HEK293 (cell line): Measurements from ENCODE around the gene PTH1R.

Experiments used
- HOXA7 ChIP-seq: sonication (generic); formaldehyde crosslinking; IDR thresholded peaks from 2 replicates; pipeline ENCODE4 v1.8.1; 2022; ENCODE audit warnings: missing genetic modification reagents, borderline replicate concordance
- TCF7L2 ChIP-seq: IDR thresholded peaks from 2 replicates; pipeline ENCODE4 v1.6.1; 2011; ENCODE audit warnings: low read depth, mild to moderate bottlenecking, inconsistent platforms, low read length, moderate library complexity, borderline replicate concordance
- ZBTB48 ChIP-seq: fragments of 450-650 bp; formaldehyde crosslinking; IDR thresholded peaks from 2 replicates; pipeline ENCODE4 v1.5.1; 2016; ENCODE audit warnings: missing biosample characterization, missing genetic modification characterization
- ZEB2 ChIP-seq: fragments of 450-650 bp; formaldehyde crosslinking; IDR thresholded peaks from 2 replicates; pipeline ENCODE4 v1.5.1; 2016; ENCODE audit warnings: missing biosample characterization, missing genetic modification characterization
- ZNF677 ChIP-seq: fragments of 450-650 bp; IDR thresholded peaks from 2 replicates; pipeline ENCODE4 v1.5.0; 2018; ENCODE audit warnings: missing biosample characterization, mild to moderate bottlenecking, missing genetic modification characterization, moderate library complexity
- TF ChIP-seq, protein P1 (sequence below): fragments of 450-650 bp; formaldehyde crosslinking; IDR thresholded peaks from 2 replicates; pipeline ENCODE4 v1.5.1; 2016; ENCODE audit warnings: missing biosample characterization, missing genetic modification characterization
- TF ChIP-seq, protein P2 (sequence below): fragments of 450-650 bp; formaldehyde crosslinking; IDR thresholded peaks from 2 replicates; pipeline ENCODE4 v1.5.1; 2017; ENCODE audit warnings: missing biosample characterization, missing genetic modification characterization

DNA sequence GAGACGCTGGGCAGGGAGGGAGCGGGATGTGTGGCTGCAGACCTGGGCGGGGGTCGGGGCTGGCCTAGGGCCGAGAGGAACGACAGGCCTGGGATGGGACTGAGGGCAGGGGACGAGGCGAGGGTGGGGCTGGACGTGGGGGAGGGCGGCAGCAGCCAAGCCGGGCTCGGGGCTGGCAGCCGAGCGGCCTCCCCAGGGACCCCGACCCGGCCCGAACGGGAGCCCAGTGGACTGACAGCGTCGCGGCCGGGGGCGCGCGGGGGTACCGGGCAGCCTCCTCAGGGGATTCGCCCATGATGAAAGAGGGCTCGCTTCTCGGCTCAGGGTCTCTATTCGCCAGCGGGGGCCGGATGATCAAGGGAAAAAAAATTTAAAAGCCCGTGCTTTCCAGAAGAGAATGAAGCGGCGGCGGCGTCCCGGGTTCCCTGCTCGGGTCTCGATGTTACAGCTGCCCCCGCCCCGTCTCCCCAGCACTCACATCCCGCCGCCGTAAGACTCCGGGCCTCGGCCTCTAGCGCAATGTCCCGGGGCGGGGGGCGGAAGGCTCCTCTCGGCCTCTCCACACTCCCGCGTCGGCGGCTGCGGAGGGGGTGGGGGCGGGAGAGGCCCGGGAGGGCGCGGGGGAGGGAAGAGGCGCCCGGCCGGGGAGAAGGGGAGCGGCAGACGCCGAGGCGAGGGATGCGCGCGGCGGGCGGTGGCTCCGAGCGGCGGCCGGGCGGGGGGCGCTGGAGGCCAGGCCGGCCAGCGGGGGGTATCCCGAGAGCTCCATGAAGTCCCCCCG, 4.3 kb downstream of the PTH1R start:
- TF ChIP-seq ZBTB48 (no peak), ZNF677 (tag by site-specific recombination) (no peak), TCF7L2 (no peak), HOXA7 (CRISPR knock-in tag) (no peak), ZEB2 (tag by site-specific recombination) (no peak)
- TF ChIP-seq, protein P1, sequence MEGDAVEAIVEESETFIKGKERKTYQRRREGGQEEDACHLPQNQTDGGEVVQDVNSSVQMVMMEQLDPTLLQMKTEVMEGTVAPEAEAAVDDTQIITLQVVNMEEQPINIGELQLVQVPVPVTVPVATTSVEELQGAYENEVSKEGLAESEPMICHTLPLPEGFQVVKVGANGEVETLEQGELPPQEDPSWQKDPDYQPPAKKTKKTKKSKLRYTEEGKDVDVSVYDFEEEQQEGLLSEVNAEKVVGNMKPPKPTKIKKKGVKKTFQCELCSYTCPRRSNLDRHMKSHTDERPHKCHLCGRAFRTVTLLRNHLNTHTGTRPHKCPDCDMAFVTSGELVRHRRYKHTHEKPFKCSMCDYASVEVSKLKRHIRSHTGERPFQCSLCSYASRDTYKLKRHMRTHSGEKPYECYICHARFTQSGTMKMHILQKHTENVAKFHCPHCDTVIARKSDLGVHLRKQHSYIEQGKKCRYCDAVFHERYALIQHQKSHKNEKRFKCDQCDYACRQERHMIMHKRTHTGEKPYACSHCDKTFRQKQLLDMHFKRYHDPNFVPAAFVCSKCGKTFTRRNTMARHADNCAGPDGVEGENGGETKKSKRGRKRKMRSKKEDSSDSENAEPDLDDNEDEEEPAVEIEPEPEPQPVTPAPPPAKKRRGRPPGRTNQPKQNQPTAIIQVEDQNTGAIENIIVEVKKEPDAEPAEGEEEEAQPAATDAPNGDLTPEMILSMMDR: no peak
- TF ChIP-seq, protein P2, sequence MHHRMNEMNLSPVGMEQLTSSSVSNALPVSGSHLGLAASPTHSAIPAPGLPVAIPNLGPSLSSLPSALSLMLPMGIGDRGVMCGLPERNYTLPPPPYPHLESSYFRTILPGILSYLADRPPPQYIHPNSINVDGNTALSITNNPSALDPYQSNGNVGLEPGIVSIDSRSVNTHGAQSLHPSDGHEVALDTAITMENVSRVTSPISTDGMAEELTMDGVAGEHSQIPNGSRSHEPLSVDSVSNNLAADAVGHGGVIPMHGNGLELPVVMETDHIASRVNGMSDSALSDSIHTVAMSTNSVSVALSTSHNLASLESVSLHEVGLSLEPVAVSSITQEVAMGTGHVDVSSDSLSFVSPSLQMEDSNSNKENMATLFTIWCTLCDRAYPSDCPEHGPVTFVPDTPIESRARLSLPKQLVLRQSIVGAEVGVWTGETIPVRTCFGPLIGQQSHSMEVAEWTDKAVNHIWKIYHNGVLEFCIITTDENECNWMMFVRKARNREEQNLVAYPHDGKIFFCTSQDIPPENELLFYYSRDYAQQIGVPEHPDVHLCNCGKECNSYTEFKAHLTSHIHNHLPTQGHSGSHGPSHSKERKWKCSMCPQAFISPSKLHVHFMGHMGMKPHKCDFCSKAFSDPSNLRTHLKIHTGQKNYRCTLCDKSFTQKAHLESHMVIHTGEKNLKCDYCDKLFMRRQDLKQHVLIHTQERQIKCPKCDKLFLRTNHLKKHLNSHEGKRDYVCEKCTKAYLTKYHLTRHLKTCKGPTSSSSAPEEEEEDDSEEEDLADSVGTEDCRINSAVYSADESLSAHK: no peak
